K562 (cell line): ENCODE data around the gene TINAGL1. TPM values are rescaled to one million over a fixed set of nuclear protein-coding genes. Genes with fewer than 3 reads are reported as not detected.
A peak's percentile ranks its signal among the peaks of the same experiment; 100 is the strongest.

ENCODE experiments used
- ATAC-seq: fragments of 200-7000 bp; cut with Tn5 transposase; 3 replicates; pipeline ENCODE4 v1.9.1; 2020; ENCODE audit warnings: moderate library complexity
- BruUV-seq: library from RNA; stranded (reverse); fragments of 400-500 nt; replicated peaks from 2 replicates; lab custom pipeline; 2021; lab: Mats Ljungman, UMichigan
- CTCF ChIA-PET: fragments of 300-600 bp; formaldehyde crosslinking; extraction: SDS; loops from one replicate; lab custom pipeline; 2021; ENCODE audit warnings: low intra/inter-chr PET ratio; lab: Yijun Ruan, JAX
- POLR2A ChIA-PET: fragments of 300-600, 350-650 bp; sonication (Branson Sonifier 250); formaldehyde crosslinking; extraction: SDS; loops from one replicate; lab custom pipeline; 2021; ENCODE audit warnings: antibody characterized with exemption, inconsistent platforms; lab: Yijun Ruan, JAX
- DNase-seq, 4 experiments: peaks; one replicate each; pipeline versions ENCODE4 v3.0.0 to v3.0.0-alpha.2; 2011 to 2018; ENCODE audit warnings: low spot score in 3 of 4, mixed read lengths in 3 of 4; ENCODE audit errors: extremely low read depth in 1 of 4
- FAIRE-seq: peaks from 2 replicates; lab custom pipeline; 2011; peaks lifted over from hg19 to GRCh38; lab: Jason Lieb, UNC
- H2AFZ ChIP-seq: 2 replicates; pipeline ENCODE4 v1.6.0; 2011; ENCODE audit warnings: low read depth, low read length, control low read depth, inconsistent platforms
- H3K27ac ChIP-seq: fragments of 200-600 bp; 3 replicates; pipeline ENCODE4 v1.8.0; 2011; ENCODE audit warnings: low read depth, mild to moderate bottlenecking, control low read depth, inconsistent platforms, low read length, moderate library complexity, mixed read lengths; ENCODE audit errors: extremely low read depth
- H3K27me3 ChIP-seq, 2 experiments: fragments of 300-600 bp in 1 of 2; 2 replicates in 1 of 2; 3 replicates in 1 of 2; pipeline versions ENCODE4 v1.6.0 to v1.8.0; 2011; ENCODE audit warnings: inconsistent platforms in 2 of 2, low read length in 2 of 2, mild to moderate bottlenecking in 1 of 2, mixed read lengths in 1 of 2, moderate library complexity in 1 of 2; ENCODE audit not compliant: control insufficient read depth in 2 of 2, insufficient read depth in 2 of 2
- H3K36me3 ChIP-seq: fragments of 300-600 bp; 3 replicates; pipeline ENCODE4 v1.8.0; 2011; ENCODE audit warnings: mild to moderate bottlenecking, low read length, inconsistent platforms; ENCODE audit not compliant: control insufficient read depth, insufficient read depth
- H3K4me1 ChIP-seq, 2 experiments: fragments of 200-600 bp in 1 of 2; replicated peaks in 1 of 2; 2 replicates in 1 of 2; 3 replicates in 1 of 2; pipeline versions ENCODE4 v1.5.1 to v1.8.0; 2011; ENCODE audit warnings: inconsistent platforms in 2 of 2, low read length in 2 of 2, mild to moderate bottlenecking in 1 of 2, mixed read lengths in 1 of 2, moderate library complexity in 1 of 2; ENCODE audit not compliant: control insufficient read depth in 2 of 2, insufficient read depth in 2 of 2
- H3K4me2 ChIP-seq: 2 replicates; pipeline ENCODE4 v1.6.1; 2011; ENCODE audit warnings: low read length, control low read depth, inconsistent platforms, mixed read lengths; ENCODE audit not compliant: insufficient read depth
- H3K4me3 ChIP-seq: fragments of 200-600 bp; sonication (generic), shearing (Covaris generic); 2 replicates; pipeline ENCODE4 v1.5.1; 2016; ENCODE audit warnings: control low read depth, inconsistent platforms
- H3K79me2 ChIP-seq: fragments of 200-600 bp; 3 replicates; pipeline ENCODE4 v1.8.0; 2011; ENCODE audit warnings: low read length, inconsistent platforms; ENCODE audit not compliant: control insufficient read depth, insufficient read depth
- H3K9ac ChIP-seq, 2 experiments: 2 replicates each; pipeline versions ENCODE4 v1.6.0 to v1.6.1; 2011; ENCODE audit warnings: low read depth in 2 of 2, low read length in 2 of 2, control low read depth in 1 of 2, inconsistent platforms in 1 of 2, mild to moderate bottlenecking in 1 of 2, mixed read lengths in 1 of 2; ENCODE audit not compliant: insufficient read depth in 1 of 2
- H3K9me1 ChIP-seq: one replicate; pipeline ENCODE4 v1.6.0; 2011; ENCODE audit warnings: inconsistent platforms, mild to moderate bottlenecking, low read length, moderate library complexity; ENCODE audit not compliant: control insufficient read depth, insufficient read depth
- H3K9me3 ChIP-seq: replicated peaks from 2 replicates; pipeline ENCODE4 v1.5.1; 2011; ENCODE audit warnings: low read depth, low read length, inconsistent platforms; ENCODE audit not compliant: control insufficient read depth, insufficient read depth
- H4K20me1 ChIP-seq: replicated peaks from 2 replicates; pipeline ENCODE4 v1.6.1; 2011; ENCODE audit warnings: low read length, inconsistent platforms, mixed read lengths; ENCODE audit not compliant: control insufficient read depth, insufficient read depth
- CHD4 ChIP-seq: fragments of 200-600 bp; sonication (generic); IDR thresholded peaks from 3 replicates; pipeline ENCODE4 v1.6.1; 2012; ENCODE audit warnings: low read depth, mild to moderate bottlenecking, mixed read lengths, low read length, inconsistent platforms; ENCODE audit not compliant: insufficient read depth, insufficient replicate concordance, poor library complexity, severe bottlenecking
- EHMT2 ChIP-seq: fragments of 450-650 bp; IDR thresholded peaks from 2 replicates; pipeline ENCODE4 v1.6.1; 2018; ENCODE audit warnings: antibody characterized with exemption
- LARP7 ChIP-seq: fragments of 450-650 bp; IDR thresholded peaks from 2 replicates; pipeline ENCODE4 v1.6.1; 2016
- NR1H2 ChIP-seq: sonication (generic); formaldehyde crosslinking; IDR thresholded peaks from 2 replicates; pipeline ENCODE4 v1.4.0; 2020; ENCODE audit warnings: mild to moderate bottlenecking, missing genetic modification reagents
- PHB ChIP-seq: fragments of 250-450 bp; sonication (Bioruptor Pico); IDR thresholded peaks from 2 replicates; pipeline ENCODE4 v1.5.0; 2021
- RFX1 ChIP-seq: fragments of 450-650 bp; IDR thresholded peaks from 2 replicates; pipeline ENCODE4 v1.6.1; 2016; ENCODE audit warnings: mild to moderate bottlenecking, moderate library complexity
- SMC3 ChIP-seq: conservative IDR thresholded peaks from 2 replicates; pipeline ENCODE4 v1.6.1; 2011; ENCODE audit warnings: low read depth, low read length, improper control_type of control experiment; ENCODE audit not compliant: insufficient read depth
- SPI1 ChIP-seq: IDR thresholded peaks from 2 replicates; pipeline ENCODE4 v1.6.1; 2011; ENCODE audit warnings: low read depth, low read length, control low read depth, borderline replicate concordance
- SRSF9 ChIP-seq: fragments of 200-400 bp; formaldehyde crosslinking; IDR thresholded peaks from 2 replicates; pipeline ENCODE4 v1.6.1; 2017; ENCODE audit warnings: low read depth, low read length, borderline replicate concordance
- TAL1 ChIP-seq: fragments of 450-650 bp; IDR thresholded peaks from 2 replicates; pipeline ENCODE4 v1.6.1; 2016; ENCODE audit warnings: mild to moderate bottlenecking
- TFAM ChIP-seq: fragments of 250-450 bp; sonication (Bioruptor Pico); conservative IDR thresholded peaks from 2 replicates; pipeline ENCODE4 v1.5.0; 2021; ENCODE audit warnings: mild to moderate bottlenecking, moderate library complexity
- ZBTB17 ChIP-seq: fragments of 450-650 bp; formaldehyde crosslinking; IDR thresholded peaks from 2 replicates; pipeline ENCODE4 v1.4.0; 2020; ENCODE audit warnings: mild to moderate bottlenecking
- ZNF133 ChIP-seq: fragments of 250-450 bp; sonication (Bioruptor Pico); IDR thresholded peaks from 2 replicates; pipeline ENCODE4 v1.4.0; 2020; ENCODE audit warnings: mild to moderate bottlenecking
- ZNF212 ChIP-seq: fragments of 450-650 bp; formaldehyde crosslinking; IDR thresholded peaks from 2 replicates; pipeline ENCODE4 v1.4.0; 2020; ENCODE audit warnings: mild to moderate bottlenecking
- ZNF311 ChIP-seq: fragments of 250-450 bp; sonication (Bioruptor Pico); IDR thresholded peaks from 2 replicates; pipeline ENCODE4 v1.4.0; 2020; ENCODE audit warnings: mild to moderate bottlenecking, moderate library complexity
- WGBS: fragments of 100-300 bp; shearing (Covaris generic); methylation state at CpG from one replicate; pipeline ENCODE4 v1.1.6; 2016; ENCODE audit warnings: low coverage, mixed read lengths; ENCODE audit not compliant: insufficient coverage; ENCODE audit errors: missing lambda C conversion rate; 5-methylcytosine and 5-hydroxymethylcytosine counted together
- in situ Hi-C: fragments of 300-500 bp; cut with MboI; formaldehyde crosslinking; loops from 4 replicates; pipeline ENCODE4 v1.15.0; 2018; ENCODE audit warnings: inconsistent platforms, mixed read lengths
- intact Hi-C: fragments of 100-400 bp; cut with micrococcal nuclease; formaldehyde crosslinking; loops from 2 replicates; pipeline ENCODE4 v1.14.2; 2022
- polyA plus RNA-seq, 8 experiments: library from polyadenylated mRNA; depleted of rRNA in 4 of 8; stranded (reverse) in 5 of 8; unstranded in 3 of 8; fragments of >200 nt; fragmentation: Nextera tagmentation in 2 of 8; fragmentation: Illumina TruSeq in 1 of 8; extraction: Ambion mirVana in 2 of 8; extraction: Trizol in 1 of 8; gene quantifications; 2 replicates each; pipeline versions ENCODE4 v1.2.1 to v1.2.3, GENCODE V29; 2011 to 2014; ENCODE audit warnings: inconsistent platforms in 1 of 8, missing spikeins in 1 of 8
- total RNA-seq, 7 experiments: library from RNA; depleted of rRNA in 6 of 7; stranded (reverse); fragments of >200 nt in 6 of 7; fragmentation: Illumina TruSeq in 2 of 7; extraction: Trizol in 2 of 7; gene quantifications; 2 replicates each; pipeline versions ENCODE4 v1.2.1 to v1.2.3, GENCODE V29; 2011 to 2021; ENCODE audit warnings: low replicate concordance in 1 of 7
- TF ChIP-seq, protein P1 (sequence below): sonication (generic); formaldehyde crosslinking; IDR thresholded peaks from 2 replicates; pipeline ENCODE4 v1.8.1; 2023; ENCODE audit warnings: mild to moderate bottlenecking, missing genetic modification reagents

The TINAGL1 gene
- total and polyA plus RNA-seq, 9 of the 15 experiments (the other 6 are each of a cell fraction or from before 2014, with no cell fraction given) = 0.04 to 1.2 (median 0.07) TPM; not detected in 4

- Histone ChIP-seq H3K4me2 (no peak overlapping the region), H3K27me3 (peaks cover 16 to 39% of the 10 kb centered on the region in 2 experiments), H3K9me3 (no peaks in the 10 kb centered on the region), H3K36me3 (no peaks in the 10 kb centered on the region), H4K20me1 (peaks cover 5% of the 10 kb centered on the region), H3K9me1 (no peaks in the 10 kb centered on the region), H3K27ac (no peak overlapping the region), H3K4me3 (no peak overlapping the region), H3K9ac (no peak overlapping the region), H2AFZ (no peak overlapping the region), H3K79me2 (no peaks in the 10 kb centered on the region), H3K4me1 (peaks cover 0 to 4% of the 10 kb centered on the region in 2 experiments; a peak in 1 of 5 replicates)
- 17% methylated on average over 9 of the region's 10 CpGs for WGBS
- peak; percentile 73 to 80 (median 78) for DNase-seq
- no TSS peak for BruUV-seq
- POLR2A ChIA-PET = no interaction called here
- peak; percentile 95 for FAIRE-seq
- CTCF ChIA-PET = interaction anchor here (0.5 to 3.6 kb wide), 9 partner anchors 21 to 910 kb away, joined by 3 to 25 read pairs (median 5); no protein-coding TSS in a partner anchor
- in situ Hi-C loops (no loop called here), intact Hi-C loops (loop anchor here (1.0 kb wide), 1 partner anchor 30 kb away; no protein-coding TSS in a partner anchor)
- ATAC-seq = peak; percentile 99
- TF ChIP-seq SPI1 (peak; percentile 81; the same call in 1 of the 2 replicates), ZBTB17 (CRISPR knock-in tag) (no peak), PHB (no peak), RFX1 (no peak), EHMT2 (no peak), ZNF311 (CRISPR knock-in tag) (no peak), ZNF133 (CRISPR knock-in tag) (no peak), TAL1 (no peak), TFAM (no peak), SRSF9 (no peak), SMC3 (peak; percentile 92), NR1H2 (CRISPR knock-in tag) (no peak), ZNF212 (no peak), LARP7 (no peak), CHD4 (no peak)
- TF ChIP-seq, protein P1, sequence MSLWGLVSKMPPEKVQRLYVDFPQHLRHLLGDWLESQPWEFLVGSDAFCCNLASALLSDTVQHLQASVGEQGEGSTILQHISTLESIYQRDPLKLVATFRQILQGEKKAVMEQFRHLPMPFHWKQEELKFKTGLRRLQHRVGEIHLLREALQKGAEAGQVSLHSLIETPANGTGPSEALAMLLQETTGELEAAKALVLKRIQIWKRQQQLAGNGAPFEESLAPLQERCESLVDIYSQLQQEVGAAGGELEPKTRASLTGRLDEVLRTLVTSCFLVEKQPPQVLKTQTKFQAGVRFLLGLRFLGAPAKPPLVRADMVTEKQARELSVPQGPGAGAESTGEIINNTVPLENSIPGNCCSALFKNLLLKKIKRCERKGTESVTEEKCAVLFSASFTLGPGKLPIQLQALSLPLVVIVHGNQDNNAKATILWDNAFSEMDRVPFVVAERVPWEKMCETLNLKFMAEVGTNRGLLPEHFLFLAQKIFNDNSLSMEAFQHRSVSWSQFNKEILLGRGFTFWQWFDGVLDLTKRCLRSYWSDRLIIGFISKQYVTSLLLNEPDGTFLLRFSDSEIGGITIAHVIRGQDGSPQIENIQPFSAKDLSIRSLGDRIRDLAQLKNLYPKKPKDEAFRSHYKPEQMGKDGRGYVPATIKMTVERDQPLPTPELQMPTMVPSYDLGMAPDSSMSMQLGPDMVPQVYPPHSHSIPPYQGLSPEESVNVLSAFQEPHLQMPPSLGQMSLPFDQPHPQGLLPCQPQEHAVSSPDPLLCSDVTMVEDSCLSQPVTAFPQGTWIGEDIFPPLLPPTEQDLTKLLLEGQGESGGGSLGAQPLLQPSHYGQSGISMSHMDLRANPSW = no peak
Observed at GRCh38 chr1:31593770-31594632, 17.7 kb downstream of the TINAGL1 start.
